HG03060 (cell line): Measurements from ENCODE around the gene ARF5.
"Not testable (repeated sequence)": the region's sequence is repeated elsewhere in the genome, so short reads cannot be mapped to it uniquely, and the experiment has no call there.

Experiments
- ATAC-seq: cut with Tn5 transposase; IDR thresholded peaks from one replicate; pipeline ENCODE4 v1.9.1; 2021; ENCODE audit warnings: low read depth, moderate number of reproducible peaks; ENCODE audit not compliant: unreplicated experiment

ARF5 gene

DNA sequence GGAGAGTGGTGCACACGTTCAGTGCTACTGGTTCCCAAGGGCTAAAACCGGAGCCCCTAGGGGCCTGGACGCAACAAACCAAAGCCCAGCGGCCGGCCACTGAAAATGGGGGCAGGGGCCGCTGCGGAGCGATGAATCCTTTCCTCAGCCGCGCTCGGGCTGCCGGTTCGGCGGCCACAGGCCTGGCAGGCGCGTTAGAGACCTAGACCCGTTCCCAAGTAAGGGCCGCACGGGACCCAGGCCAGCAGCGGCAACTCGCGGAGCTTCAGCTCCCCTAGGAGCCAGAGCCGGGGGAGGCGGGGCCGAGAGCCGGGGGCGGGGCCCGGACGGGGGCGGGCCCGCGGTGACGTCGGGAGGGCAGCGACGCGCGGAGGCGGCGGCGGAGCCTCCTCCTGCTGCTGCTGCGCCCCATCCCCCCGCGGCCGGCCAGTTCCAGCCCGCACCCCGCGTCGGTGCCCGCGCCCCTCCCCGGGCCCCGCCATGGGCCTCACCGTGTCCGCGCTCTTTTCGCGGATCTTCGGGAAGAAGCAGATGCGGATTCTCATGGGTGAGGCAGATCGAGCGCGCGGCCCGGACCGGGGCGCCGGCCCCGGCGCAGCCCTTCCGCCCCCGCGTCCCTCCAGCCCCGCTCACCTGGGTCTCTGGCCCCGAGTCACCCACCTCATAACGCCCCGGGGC, at the start of gene ARF5:
Gene ARF5 (plus strand): TSS at position 393 of the 678 bp plus-strand sequence. CDS start 88 bp downstream, at position 481.
- ATAC-seq = peak; percentile 34

- ATAC-seq = no peak
Observed at GRCh38 chr7:127539116-127539515, 49.1 kb upstream of the ARF5 start.

GRCh38 chr7:127540461-127540860, 47.8 kb upstream of the ARF5 start:
- ATAC-seq = not testable (repeated sequence)

DNA sequence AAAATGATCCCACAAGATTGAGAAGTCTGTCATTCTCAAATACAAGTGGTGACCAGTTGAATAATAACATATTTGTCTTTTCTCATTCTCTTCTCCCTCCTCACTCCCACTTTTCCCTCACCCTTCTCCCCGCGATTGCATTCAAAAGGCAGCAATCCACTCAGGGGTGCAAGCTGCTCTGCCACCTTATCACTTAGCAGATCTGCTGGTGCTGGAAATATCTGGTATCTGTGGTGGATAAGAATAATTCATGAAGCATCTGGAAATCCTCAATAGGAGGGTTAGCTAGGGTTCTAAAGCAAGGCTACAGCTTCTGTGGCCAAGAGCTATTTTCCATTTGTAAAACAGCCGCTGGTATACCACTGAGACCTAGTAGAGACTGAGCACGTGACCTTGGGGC, 46.7 kb upstream of the ARF5 start:
- ATAC-seq = no peak

DNA sequence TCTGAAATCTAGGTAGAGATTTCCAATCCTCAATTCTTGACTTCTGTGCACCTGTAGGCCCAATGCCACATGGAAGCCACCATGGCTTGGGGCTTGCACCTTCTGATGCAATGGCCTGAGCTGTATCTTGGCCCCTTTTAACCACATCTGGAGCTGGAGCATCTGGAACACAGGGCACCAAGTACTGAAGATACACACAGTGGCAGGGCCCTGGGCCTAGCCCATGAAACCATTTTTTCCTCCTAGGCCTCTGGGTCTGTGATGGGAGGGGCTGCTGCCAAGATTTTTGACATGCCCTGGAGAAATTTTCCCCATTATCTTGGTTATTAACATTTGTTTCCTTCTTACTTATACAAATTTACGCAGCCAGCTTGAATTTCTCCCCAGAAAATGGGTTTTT, 41.9 kb upstream of the ARF5 start:
- ATAC-seq = no peak

- no peak for ATAC-seq
Observed at GRCh38 chr7:127550247-127550646, 38.0 kb upstream of the ARF5 start.

GRCh38 chr7:127551941-127552340, 36.3 kb upstream of the ARF5 start:
- no peak for ATAC-seq

DNA sequence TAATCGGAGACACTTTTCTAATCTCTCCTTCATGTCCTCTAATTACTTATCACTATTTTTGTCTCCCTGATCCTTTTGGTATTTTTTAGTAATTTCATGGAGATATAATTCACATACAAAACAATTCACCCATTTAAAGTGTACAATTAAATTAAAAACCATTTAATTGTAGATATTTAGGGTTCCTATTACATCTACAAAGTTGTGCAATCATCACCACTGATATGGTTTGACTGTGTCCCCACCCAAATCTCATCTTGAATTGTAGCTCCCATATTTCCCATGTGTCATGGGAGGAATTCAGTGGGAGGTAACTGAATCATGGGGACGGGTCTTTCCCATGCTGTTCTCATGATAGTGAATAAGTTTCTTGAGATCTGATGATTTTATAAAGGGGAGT, 31.8 kb upstream of the ARF5 start:
- no peak for ATAC-seq

GRCh38 chr7:127557803-127558202, 30.4 kb upstream of the ARF5 start:
- no peak for ATAC-seq

- ATAC-seq = no peak
Observed at GRCh38 chr7:127566242-127566641, 22.0 kb upstream of the ARF5 start.

GRCh38 chr7:127568034-127568433, 20.2 kb upstream of the ARF5 start:
- not testable (repeated sequence) for ATAC-seq

DNA sequence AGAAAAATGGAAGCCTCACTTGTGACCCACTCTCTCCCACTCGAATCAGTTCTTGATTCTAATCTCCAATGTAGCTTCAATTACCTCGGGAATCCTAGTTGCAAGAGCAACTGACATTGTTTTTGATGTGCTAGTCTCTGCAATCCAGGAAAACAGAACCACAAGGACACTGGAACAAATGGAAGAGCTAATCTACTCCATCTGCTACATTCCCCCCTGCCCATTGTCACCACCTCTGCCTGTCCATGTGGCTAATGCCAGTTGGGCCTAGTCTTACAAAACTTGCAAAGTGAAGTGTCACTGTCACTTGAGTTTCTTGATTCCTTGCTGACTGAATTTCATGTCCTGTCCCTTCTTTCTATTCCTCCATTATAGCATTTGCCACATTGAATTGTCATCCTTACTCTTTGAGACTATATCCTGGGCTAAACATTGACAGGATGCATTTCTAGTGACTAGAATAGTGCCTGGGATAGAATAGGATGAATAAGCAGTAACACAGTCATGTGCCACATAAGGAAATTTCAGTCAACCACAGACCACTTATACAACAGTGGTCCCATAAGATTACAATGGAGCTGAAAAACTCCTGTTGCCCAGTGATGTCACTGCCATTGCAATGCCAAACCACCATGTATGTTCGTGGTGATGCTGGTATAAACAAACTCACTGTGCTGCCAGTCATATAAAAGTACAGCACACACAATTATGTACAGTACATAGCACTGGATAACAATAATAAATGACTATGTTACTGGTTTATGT, 16.3 kb upstream of the ARF5 start:
- no peak for ATAC-seq

DNA sequence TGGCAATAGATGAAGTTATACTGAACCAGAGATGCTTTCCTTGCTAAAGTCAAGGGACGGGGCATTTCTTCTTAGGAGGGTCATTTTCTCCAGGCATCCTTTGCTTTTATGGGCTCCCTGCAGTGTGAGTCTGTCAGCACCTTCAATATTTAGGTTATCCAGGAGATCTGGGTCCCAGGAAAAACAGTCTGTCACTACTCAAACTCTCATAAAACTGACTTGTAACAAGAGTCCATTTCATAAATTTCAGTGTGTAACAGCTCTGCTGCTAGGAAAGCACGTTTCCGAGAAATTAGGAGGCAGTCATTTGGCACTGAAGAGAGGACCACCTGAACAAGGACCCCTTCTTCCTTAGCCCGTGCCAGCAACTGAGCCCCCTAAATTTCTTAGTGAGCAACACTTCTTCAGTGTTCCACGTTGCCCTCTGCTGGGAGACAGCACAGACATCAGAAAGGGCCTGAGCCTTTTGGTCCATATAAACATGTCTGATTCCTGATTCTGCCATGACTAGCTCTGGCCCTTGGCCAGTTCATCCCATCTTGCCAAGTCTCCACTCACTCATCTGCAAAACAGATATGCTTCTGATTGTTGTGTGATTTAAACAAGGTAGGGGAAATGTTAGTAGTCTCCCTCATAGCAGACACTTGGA, 10.1 kb upstream of the ARF5 start:
- ATAC-seq = no peak

DNA sequence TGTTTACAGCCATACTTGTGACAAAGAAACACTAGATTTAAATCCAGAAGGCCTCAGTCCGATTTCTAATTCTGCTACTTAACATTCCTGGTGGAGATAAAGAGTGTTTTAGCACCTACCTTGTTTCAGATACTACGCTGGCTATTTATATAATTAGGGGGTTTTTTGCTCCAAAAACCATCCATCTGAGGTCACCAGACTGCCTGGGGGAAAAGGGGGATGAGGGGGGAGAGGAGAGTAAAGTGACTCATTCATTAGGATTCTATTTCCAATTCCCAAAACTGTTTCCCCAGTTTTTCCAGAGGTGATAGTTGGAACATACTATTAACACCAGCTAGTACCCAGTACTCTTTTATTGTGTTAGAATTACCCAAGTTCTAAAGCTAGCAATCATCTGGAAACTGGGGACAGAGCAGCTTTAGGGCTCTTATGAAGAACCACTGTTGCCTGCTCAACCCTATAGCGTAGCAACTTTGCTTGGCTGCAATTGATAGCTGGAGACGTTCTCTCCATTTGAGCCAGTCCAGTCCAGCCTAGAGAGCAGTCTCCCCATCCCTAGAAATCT, 9.4 kb upstream of the ARF5 start:
- no peak for ATAC-seq

DNA sequence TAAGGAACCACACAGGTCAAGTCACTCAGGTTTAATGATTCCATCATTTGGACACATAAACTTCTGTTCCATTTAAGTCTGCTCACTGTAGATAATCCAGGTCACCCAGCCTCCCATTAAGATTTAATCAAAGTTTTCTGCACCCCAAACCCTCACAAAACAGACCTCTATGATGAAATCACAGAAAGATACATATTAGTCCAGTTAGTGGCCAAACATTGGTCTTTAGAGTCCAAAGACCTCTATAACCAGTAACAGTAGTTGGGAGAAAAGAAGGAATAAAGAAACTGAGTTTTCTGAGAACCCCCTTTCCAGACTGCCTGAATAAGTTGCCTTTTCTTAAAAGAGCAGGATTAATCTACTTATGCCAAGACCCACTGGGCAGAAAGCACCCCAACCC, 7.6 kb upstream of the ARF5 start:
- ATAC-seq = no peak

GRCh38 chr7:127581716-127582115, 6.5 kb upstream of the ARF5 start:
- no peak for ATAC-seq

GRCh38 chr7:127582361-127582760, 5.8 kb upstream of the ARF5 start:
- ATAC-seq = no peak

- no peak for ATAC-seq
Observed at GRCh38 chr7:127584648-127585043, 3.6 kb upstream of the ARF5 start.

GRCh38 chr7:127585044-127585953, 2.9 kb upstream of the ARF5 start, which contains the start of gene GCC1:
Gene GCC1 (minus strand): TSS chr7:127585596. CDS start chr7:127585182, 414 bp downstream.
- ATAC-seq = peak; percentile 82

DNA sequence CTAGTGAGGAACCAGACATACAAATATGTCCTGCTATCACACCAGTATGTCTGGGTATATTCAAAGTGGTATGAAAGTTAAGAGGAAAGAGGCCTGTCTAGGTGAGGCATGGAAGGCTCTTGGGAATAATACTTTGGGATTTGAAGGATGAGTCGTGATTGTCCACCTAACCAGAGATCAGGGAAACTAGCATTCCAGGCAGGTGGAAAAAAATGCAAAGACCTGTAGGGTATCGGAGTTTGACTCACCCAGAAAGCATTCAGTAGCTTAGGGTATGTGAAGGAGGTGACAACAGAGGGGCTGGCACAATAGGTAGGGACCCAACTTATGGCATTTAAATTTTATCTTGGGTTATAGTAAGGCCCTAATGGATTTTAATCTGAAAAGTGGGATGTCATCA, 1.9 kb upstream of the ARF5 start:
- ATAC-seq = no peak
